HepG2 (cell line): ENCODE results near the gene CAPZB. TPM values are rescaled to one million over a fixed set of nuclear protein-coding genes. Genes with fewer than 3 reads are reported as not detected.

Experiments used
- EED ChIP-seq: sonication (generic); formaldehyde crosslinking; IDR thresholded peaks from 2 replicates; pipeline ENCODE4 v1.5.0; 2020; ENCODE audit warnings: mild to moderate bottlenecking, missing genetic modification reagents
- FOXK2 ChIP-seq: fragments of 450-650 bp; IDR thresholded peaks from 2 replicates; pipeline ENCODE4 v1.6.1; 2016
- GATAD2A ChIP-seq: IDR thresholded peaks from 2 replicates; pipeline ENCODE4 v1.6.1; 2016
- MIER2 ChIP-seq: IDR thresholded peaks from 2 replicates; pipeline ENCODE4 v1.6.1; 2016; ENCODE audit warnings: missing biosample characterization, missing genetic modification reagents
- NR3C1 ChIP-seq: sonication (generic); formaldehyde crosslinking; IDR thresholded peaks from 2 replicates; pipeline ENCODE4 v1.4.0; 2020; ENCODE audit warnings: missing genetic modification reagents
- SRSF9 ChIP-seq: fragments of 200-400 bp; formaldehyde crosslinking; IDR thresholded peaks from 2 replicates; pipeline ENCODE4 v1.6.1; 2018; ENCODE audit warnings: borderline replicate concordance, mild to moderate bottlenecking, low read depth, low read length; ENCODE audit not compliant: insufficient read depth, poor library complexity, severe bottlenecking
- ZNF235 ChIP-seq: sonication (generic); formaldehyde crosslinking; IDR thresholded peaks from 2 replicates; pipeline ENCODE4 v1.8.1; 2023; ENCODE audit warnings: mild to moderate bottlenecking, missing genetic modification reagents, borderline replicate concordance
- ZNF672 ChIP-seq: sonication (generic); formaldehyde crosslinking; IDR thresholded peaks from 2 replicates; pipeline ENCODE4 v1.8.1; 2022; ENCODE audit warnings: missing genetic modification reagents
- ZNF781 ChIP-seq: sonication (generic); formaldehyde crosslinking; IDR thresholded peaks from 2 replicates; pipeline ENCODE4 v1.5.1; 2020; ENCODE audit warnings: borderline replicate concordance, mild to moderate bottlenecking, missing genetic modification reagents; ENCODE audit errors: not compliant biosample characterization
- ZZZ3 ChIP-seq: sonication (generic); formaldehyde crosslinking; IDR thresholded peaks from 2 replicates; pipeline ENCODE4 v1.4.0; 2020; ENCODE audit warnings: missing genetic modification reagents, mild to moderate bottlenecking, borderline replicate concordance
- polyA plus RNA-seq, 8 experiments: library from polyadenylated mRNA; depleted of rRNA in 3 of 8; stranded (reverse) in 7 of 8; unstranded in 1 of 8; fragments of >200 nt; fragmentation: Illumina TruSeq in 4 of 8; extraction: Trizol in 4 of 8; gene quantifications; 2 replicates each; pipeline versions ENCODE4 v1.2.1 to v1.2.3, GENCODE V29; 2011 to 2016; ENCODE audit warnings: low read depth in 4 of 8, missing spikeins in 1 of 8, mixed read lengths in 1 of 8; ENCODE audit not compliant: insufficient read depth in 1 of 8
- total RNA-seq, 5 experiments: library from RNA; depleted of rRNA; stranded (reverse); fragments of >200 nt; fragmentation: Illumina TruSeq; extraction: Trizol; gene quantifications; 2 replicates each; pipeline ENCODE4 v1.2.3, GENCODE V29; 2016; ENCODE audit warnings: low read depth in 1 of 5
- TF ChIP-seq, protein P1 (sequence below): IDR thresholded peaks from 2 replicates; pipeline ENCODE4 v1.6.1; 2016; ENCODE audit warnings: low read depth, control low read depth
- TF ChIP-seq, protein P2 (sequence below): sonication (generic); formaldehyde crosslinking; IDR thresholded peaks from 2 replicates; pipeline ENCODE4 v1.4.0; 2020; ENCODE audit warnings: missing genetic modification reagents, borderline replicate concordance
- TF ChIP-seq, protein P3 (sequence below): sonication (generic); formaldehyde crosslinking; IDR thresholded peaks from 2 replicates; pipeline ENCODE4 v1.5.0; 2020; ENCODE audit warnings: mild to moderate bottlenecking, missing genetic modification reagents, borderline replicate concordance
- TF ChIP-seq, protein P4 (sequence below): sonication (generic); formaldehyde crosslinking; IDR thresholded peaks from 2 replicates; pipeline ENCODE4 v1.8.1; 2023; ENCODE audit warnings: mild to moderate bottlenecking, missing genetic modification reagents
- TF ChIP-seq, protein P5 (sequence below): sonication (generic); formaldehyde crosslinking; IDR thresholded peaks from 2 replicates; pipeline ENCODE4 v1.4.0; 2020; ENCODE audit warnings: missing genetic modification reagents

The CAPZB gene
- total and polyA plus RNA-seq, 2 of the 13 experiments (the other 11 are each of a cell fraction or from before 2014, with no cell fraction given) = 58.9 to 76.9 TPM

DNA sequence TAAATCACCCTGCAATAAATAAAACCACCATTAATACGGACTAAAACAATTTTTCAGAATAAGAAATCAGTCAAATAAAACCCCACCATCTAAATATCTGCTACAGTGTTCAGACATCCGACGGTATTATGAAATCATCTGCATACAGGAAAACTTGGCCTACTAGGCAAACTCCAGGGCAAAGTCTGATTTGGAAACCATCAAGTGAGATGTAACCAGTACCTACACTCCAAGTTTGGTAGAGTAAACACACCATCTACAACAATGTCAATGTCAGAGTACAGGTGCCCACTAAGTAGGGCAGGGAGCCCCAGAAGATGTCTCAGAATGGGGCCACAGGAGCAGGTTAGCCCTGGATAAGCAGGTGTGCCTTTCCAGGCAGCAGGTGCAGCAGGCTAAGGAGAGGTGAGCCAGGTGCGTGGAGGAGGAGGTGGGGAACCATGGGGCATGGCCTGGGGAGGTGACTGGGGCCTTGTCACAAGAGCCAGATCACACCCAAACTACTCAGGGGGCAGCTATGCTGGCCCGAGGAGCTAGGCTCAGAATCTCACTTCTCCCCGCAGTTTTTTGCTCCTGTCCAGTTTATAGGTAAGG is 59.6 kb downstream of the CAPZB start (continued):
- TF ChIP-seq, protein P1, sequence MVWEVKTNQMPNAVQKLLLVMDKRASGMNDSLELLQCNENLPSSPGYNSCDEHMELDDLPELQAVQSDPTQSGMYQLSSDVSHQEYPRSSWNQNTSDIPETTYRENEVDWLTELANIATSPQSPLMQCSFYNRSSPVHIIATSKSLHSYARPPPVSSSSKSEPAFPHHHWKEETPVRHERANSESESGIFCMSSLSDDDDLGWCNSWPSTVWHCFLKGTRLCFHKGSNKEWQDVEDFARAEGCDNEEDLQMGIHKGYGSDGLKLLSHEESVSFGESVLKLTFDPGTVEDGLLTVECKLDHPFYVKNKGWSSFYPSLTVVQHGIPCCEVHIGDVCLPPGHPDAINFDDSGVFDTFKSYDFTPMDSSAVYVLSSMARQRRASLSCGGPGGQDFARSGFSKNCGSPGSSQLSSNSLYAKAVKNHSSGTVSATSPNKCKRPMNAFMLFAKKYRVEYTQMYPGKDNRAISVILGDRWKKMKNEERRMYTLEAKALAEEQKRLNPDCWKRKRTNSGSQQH (CRISPR knock-in tag) = no peak
- TF ChIP-seq ZNF781 (no peak), FOXK2 (no peak), ZNF672 (CRISPR knock-in tag) (no peak), NR3C1 (no peak), ZZZ3 (CRISPR knock-in tag) (no peak), MIER2 (CRISPR knock-in tag) (no peak), ZNF235 (no peak), EED (no peak), GATAD2A (CRISPR knock-in tag) (peak; percentile 78), SRSF9 (no peak)
- TF ChIP-seq, protein P2, sequence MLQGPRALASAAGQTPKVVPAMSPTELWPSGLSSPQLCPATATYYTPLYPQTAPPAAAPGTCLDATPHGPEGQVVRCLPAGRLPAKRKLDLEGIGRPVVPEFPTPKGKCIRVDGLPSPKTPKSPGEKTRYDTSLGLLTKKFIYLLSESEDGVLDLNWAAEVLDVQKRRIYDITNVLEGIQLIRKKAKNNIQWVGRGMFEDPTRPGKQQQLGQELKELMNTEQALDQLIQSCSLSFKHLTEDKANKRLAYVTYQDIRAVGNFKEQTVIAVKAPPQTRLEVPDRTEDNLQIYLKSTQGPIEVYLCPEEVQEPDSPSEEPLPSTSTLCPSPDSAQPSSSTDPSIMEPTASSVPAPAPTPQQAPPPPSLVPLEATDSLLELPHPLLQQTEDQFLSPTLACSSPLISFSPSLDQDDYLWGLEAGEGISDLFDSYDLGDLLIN (CRISPR knock-in tag) = no peak
- TF ChIP-seq, protein P3, sequence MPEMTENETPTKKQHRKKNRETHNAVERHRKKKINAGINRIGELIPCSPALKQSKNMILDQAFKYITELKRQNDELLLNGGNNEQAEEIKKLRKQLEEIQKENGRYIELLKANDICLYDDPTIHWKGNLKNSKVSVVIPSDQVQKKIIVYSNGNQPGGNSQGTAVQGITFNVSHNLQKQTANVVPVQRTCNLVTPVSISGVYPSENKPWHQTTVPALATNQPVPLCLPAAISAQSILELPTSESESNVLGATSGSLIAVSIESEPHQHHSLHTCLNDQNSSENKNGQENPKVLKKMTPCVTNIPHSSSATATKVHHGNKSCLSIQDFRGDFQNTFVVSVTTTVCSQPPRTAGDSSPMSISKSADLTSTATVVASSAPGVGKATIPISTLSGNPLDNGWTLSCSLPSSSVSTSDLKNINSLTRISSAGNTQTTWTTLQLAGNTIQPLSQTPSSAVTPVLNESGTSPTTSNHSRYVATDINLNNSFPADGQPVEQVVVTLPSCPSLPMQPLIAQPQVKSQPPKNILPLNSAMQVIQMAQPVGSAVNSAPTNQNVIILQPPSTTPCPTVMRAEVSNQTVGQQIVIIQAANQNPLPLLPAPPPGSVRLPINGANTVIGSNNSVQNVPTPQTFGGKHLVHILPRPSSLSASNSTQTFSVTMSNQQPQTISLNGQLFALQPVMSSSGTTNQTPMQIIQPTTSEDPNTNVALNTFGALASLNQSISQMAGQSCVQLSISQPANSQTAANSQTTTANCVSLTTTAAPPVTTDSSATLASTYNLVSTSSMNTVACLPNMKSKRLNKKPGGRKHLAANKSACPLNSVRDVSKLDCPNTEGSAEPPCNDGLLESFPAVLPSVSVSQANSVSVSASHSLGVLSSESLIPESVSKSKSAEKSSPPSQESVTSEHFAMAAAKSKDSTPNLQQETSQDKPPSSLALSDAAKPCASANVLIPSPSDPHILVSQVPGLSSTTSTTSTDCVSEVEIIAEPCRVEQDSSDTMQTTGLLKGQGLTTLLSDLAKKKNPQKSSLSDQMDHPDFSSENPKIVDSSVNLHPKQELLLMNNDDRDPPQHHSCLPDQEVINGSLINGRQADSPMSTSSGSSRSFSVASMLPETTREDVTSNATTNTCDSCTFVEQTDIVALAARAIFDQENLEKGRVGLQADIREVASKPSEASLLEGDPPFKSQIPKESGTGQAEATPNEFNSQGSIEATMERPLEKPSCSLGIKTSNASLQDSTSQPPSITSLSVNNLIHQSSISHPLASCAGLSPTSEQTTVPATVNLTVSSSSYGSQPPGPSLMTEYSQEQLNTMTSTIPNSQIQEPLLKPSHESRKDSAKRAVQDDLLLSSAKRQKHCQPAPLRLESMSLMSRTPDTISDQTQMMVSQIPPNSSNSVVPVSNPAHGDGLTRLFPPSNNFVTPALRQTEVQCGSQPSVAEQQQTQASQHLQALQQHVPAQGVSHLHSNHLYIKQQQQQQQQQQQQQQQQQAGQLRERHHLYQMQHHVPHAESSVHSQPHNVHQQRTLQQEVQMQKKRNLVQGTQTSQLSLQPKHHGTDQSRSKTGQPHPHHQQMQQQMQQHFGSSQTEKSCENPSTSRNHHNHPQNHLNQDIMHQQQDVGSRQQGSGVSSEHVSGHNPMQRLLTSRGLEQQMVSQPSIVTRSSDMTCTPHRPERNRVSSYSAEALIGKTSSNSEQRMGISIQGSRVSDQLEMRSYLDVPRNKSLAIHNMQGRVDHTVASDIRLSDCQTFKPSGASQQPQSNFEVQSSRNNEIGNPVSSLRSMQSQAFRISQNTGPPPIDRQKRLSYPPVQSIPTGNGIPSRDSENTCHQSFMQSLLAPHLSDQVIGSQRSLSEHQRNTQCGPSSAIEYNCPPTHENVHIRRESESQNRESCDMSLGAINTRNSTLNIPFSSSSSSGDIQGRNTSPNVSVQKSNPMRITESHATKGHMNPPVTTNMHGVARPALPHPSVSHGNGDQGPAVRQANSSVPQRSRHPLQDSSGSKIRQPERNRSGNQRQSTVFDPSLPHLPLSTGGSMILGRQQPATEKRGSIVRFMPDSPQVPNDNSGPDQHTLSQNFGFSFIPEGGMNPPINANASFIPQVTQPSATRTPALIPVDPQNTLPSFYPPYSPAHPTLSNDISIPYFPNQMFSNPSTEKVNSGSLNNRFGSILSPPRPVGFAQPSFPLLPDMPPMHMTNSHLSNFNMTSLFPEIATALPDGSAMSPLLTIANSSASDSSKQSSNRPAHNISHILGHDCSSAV (CRISPR knock-in tag) = no peak
- TF ChIP-seq, protein P4, sequence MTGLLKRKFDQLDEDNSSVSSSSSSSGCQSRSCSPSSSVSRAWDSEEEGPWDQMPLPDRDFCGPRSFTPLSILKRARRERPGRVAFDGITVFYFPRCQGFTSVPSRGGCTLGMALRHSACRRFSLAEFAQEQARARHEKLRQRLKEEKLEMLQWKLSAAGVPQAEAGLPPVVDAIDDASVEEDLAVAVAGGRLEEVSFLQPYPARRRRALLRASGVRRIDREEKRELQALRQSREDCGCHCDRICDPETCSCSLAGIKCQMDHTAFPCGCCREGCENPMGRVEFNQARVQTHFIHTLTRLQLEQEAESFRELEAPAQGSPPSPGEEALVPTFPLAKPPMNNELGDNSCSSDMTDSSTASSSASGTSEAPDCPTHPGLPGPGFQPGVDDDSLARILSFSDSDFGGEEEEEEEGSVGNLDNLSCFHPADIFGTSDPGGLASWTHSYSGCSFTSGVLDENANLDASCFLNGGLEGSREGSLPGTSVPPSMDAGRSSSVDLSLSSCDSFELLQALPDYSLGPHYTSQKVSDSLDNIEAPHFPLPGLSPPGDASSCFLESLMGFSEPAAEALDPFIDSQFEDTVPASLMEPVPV = no peak
- TF ChIP-seq, protein P5, sequence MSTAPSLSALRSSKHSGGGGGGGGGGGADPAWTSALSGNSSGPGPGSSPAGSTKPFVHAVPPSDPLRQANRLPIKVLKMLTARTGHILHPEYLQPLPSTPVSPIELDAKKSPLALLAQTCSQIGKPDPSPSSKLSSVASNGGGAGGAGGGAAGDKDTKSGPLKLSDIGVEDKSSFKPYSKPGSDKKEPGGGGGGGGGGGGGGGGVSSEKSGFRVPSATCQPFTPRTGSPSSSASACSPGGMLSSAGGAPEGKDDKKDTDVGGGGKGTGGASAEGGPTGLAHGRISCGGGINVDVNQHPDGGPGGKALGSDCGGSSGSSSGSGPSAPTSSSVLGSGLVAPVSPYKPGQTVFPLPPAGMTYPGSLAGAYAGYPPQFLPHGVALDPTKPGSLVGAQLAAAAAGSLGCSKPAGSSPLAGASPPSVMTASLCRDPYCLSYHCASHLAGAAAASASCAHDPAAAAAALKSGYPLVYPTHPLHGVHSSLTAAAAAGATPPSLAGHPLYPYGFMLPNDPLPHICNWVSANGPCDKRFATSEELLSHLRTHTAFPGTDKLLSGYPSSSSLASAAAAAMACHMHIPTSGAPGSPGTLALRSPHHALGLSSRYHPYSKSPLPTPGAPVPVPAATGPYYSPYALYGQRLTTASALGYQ (CRISPR knock-in tag) = no peak
